GM21825 (cell line): Measurements from ENCODE around the gene ASIC2.

Source experiments
- ATAC-seq: cut with Tn5 transposase; IDR thresholded peaks from one replicate; pipeline ENCODE4 v1.9.1; 2021; ENCODE audit warnings: mild to moderate bottlenecking, moderate library complexity; ENCODE audit not compliant: unreplicated experiment

Gene ASIC2

GRCh38 chr17:33079201-33079600 lies 213.9 kb downstream of the ASIC2 start:
- ATAC-seq, result no peak

GRCh38 chr17:33076979-33077378 lies 216.1 kb downstream of the ASIC2 start:
- no peak for ATAC-seq

GRCh38 chr17:33073416-33073815 lies 219.7 kb downstream of the ASIC2 start:
- ATAC-seq, result no peak

- ATAC-seq, result no peak
Observed at GRCh38 chr17:33072421-33073161, 220.5 kb downstream of the ASIC2 start.

GRCh38 chr17:33071656-33072055 lies 221.4 kb downstream of the ASIC2 start:
- ATAC-seq, result no peak

GRCh38 chr17:33057564-33057963 lies 235.5 kb downstream of the ASIC2 start:
- no peak for ATAC-seq

- no peak for ATAC-seq
Observed at GRCh38 chr17:33056399-33057146, 236.5 kb downstream of the ASIC2 start.

- no peak for ATAC-seq
Observed at GRCh38 chr17:33055746-33056145, 237.3 kb downstream of the ASIC2 start.

- ATAC-seq, result no peak
Observed at GRCh38 chr17:33055171-33055611, 237.9 kb downstream of the ASIC2 start.

- no peak for ATAC-seq
Observed at GRCh38 chr17:33054412-33054811, 238.7 kb downstream of the ASIC2 start.

- no peak for ATAC-seq
Observed at GRCh38 chr17:33053676-33054075, 239.4 kb downstream of the ASIC2 start.

GRCh38 chr17:33052856-33053255 lies 240.2 kb downstream of the ASIC2 start:
- no peak for ATAC-seq

- no peak for ATAC-seq
Observed at GRCh38 chr17:33050611-33051140, 242.4 kb downstream of the ASIC2 start.

GRCh38 chr17:33049781-33050414 lies 243.2 kb downstream of the ASIC2 start:
- no peak for ATAC-seq

- ATAC-seq, result no peak
Observed at GRCh38 chr17:33046361-33047255, 246.5 kb downstream of the ASIC2 start.

GRCh38 chr17:33045216-33045615 lies 247.9 kb downstream of the ASIC2 start:
- ATAC-seq, result no peak

GRCh38 chr17:33044771-33045170 lies 248.3 kb downstream of the ASIC2 start:
- no peak for ATAC-seq

- ATAC-seq, result no peak
Observed at GRCh38 chr17:33040461-33040860, 252.6 kb downstream of the ASIC2 start.

- no peak for ATAC-seq
Observed at GRCh38 chr17:33039874-33040273, 253.2 kb downstream of the ASIC2 start.

GRCh38 chr17:33038740-33039139 lies 254.4 kb downstream of the ASIC2 start:
- no peak for ATAC-seq

GRCh38 chr17:33033176-33033575 lies 259.9 kb downstream of the ASIC2 start:
- ATAC-seq, result no peak
